ENCODE data around the gene GRAMD2A. TPM values are rescaled to one million over a fixed set of nuclear protein-coding genes. Genes with fewer than 3 reads are reported as not detected.

GRAMD2A gene
- total and polyA plus RNA-seq, 4 donors = 4.0 to 25.2 (median 10.7) TPM

DNA sequence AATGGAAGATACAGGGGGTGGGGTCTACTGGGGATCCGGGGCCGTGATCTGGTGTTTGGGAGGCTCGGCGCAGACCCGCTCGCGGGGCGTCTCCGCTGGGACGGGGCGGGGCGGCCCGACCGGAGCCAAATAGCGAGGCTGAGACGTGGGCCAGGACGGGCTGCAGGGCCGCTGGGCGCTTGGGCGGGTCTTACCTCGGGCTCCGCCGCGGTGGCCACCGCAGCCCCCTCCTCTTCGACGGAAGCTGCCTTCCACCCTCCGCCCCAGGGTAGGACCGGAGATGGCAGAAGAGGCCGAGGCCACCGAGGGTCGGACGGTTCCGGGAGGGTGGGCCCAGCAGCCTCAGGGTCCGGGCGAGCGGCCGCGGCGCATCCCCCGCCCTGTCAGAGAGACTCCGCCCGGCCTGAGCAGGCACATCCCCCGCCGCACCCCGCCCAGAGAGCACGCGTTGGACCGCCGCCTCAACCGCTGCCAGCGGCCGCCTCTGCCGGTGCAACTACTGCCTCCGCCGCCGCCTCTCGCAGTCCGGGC, 80.0 kb downstream of the GRAMD2A start:
- ATAC-seq (ENCODE audit: insufficient read depth, low FRiP score) (peak; percentile 82), DNase-seq (peak; percentile 89 to 90 (median 90))
- H3K4me3 ChIP-seq = peak overlapping the region; percentile 72
- H3K9ac ChIP-seq (ENCODE audit: insufficient read depth in 1 of 2, low read length in 2 of 2) = peak overlapping the region; percentile 82 to 97
- WGBS, 2 donors = 0% methylated on average over 36 to 59 of the region's 59 CpGs
- H3K27me3 ChIP-seq (ENCODE audit: control insufficient read depth in 3 of 3, insufficient read depth in 3 of 3, low read length in 2 of 3) = no peaks in the 10 kb centered on the region
- H3K27ac ChIP-seq (ENCODE audit: low read depth in 1 of 2, low read length in 1 of 2) = peak overlapping the region; percentile 93 to 96
- TF ChIP-seq, protein P1, sequence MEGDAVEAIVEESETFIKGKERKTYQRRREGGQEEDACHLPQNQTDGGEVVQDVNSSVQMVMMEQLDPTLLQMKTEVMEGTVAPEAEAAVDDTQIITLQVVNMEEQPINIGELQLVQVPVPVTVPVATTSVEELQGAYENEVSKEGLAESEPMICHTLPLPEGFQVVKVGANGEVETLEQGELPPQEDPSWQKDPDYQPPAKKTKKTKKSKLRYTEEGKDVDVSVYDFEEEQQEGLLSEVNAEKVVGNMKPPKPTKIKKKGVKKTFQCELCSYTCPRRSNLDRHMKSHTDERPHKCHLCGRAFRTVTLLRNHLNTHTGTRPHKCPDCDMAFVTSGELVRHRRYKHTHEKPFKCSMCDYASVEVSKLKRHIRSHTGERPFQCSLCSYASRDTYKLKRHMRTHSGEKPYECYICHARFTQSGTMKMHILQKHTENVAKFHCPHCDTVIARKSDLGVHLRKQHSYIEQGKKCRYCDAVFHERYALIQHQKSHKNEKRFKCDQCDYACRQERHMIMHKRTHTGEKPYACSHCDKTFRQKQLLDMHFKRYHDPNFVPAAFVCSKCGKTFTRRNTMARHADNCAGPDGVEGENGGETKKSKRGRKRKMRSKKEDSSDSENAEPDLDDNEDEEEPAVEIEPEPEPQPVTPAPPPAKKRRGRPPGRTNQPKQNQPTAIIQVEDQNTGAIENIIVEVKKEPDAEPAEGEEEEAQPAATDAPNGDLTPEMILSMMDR (IDR thresholded peaks at IDR 0.05; ENCODE audit: control extremely low read depth, extremely low read depth) = no peak
- H3K9me3 ChIP-seq (ENCODE audit: control insufficient read depth in 4 of 4, insufficient read depth in 3 of 4, low read length in 3 of 4) = no peaks in the 10 kb centered on the region
- H3K4me1 ChIP-seq (ENCODE audit: control insufficient read depth in 5 of 5, insufficient read depth in 5 of 5, low read length in 5 of 5) = peaks cover 0 to 48% (median 18%) of the 10 kb centered on the region in 5 donors
- H3K36me3 ChIP-seq (ENCODE audit: control insufficient read depth in 4 of 4, insufficient read depth in 4 of 4, low read length in 4 of 4) = peaks cover 0 to 8% (median 0%) of the 10 kb centered on the region in 4 donors

DNA sequence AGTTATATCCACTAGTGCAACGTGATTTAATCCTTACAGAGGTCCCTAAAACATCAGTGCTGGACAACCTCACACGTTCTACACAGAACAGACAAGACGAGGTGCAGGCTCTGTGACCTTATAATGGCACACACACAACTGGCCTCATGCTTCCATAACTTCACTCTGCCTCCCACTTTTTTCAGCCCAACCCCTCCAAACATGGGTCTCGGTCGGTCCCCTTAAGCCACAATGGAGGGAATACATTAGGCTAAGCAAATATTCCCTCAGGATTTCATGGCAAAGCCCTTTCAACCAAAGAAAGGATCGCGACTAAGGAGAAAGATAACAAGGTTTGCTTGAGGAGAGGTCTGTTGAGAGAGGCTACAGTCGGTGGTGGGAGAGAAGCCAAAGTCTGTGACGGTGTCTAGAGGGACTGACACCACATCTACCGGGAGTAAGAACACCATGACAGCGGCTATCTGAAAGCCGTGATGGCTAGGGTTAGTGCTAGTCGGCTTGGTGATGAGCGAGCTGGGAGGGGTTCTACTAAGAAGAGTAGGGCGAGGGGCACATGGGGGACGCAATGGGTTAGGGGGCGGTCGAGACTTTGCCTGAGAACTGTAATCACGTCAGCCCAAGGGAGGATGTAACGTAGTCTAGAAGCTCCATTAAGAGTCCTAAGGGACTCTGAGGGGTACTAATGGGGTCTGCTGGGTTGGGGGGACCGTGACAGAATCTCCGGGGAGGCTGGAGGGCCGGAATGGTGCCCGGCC, 80.7 kb downstream of the GRAMD2A start:
- DNase-seq = peak in 2 of 3 donors; percentile 67 to 81
- TF ChIP-seq, protein P1 (IDR thresholded peaks at IDR 0.05; ENCODE audit: control extremely low read depth, extremely low read depth) = no peak
- no peak for ATAC-seq (ENCODE audit: insufficient read depth, low FRiP score)
- H3K9me3 ChIP-seq (ENCODE audit: control insufficient read depth in 4 of 4, insufficient read depth in 3 of 4, low read length in 3 of 4) = no peaks in the 10 kb centered on the region
- H3K36me3 ChIP-seq (ENCODE audit: control insufficient read depth in 4 of 4, insufficient read depth in 4 of 4, low read length in 4 of 4) = peaks cover 0 to 8% (median 0%) of the 10 kb centered on the region in 4 donors
- peak overlapping the region; percentile 82 to 97 for H3K9ac ChIP-seq (ENCODE audit: insufficient read depth in 1 of 2, low read length in 2 of 2)
- H3K4me3 ChIP-seq = peak overlapping the region; percentile 72
- WGBS, 2 donors = 2 to 4% methylated on average over 24 of the region's 24 CpGs
- peaks cover 0 to 53% (median 18%) of the 10 kb centered on the region in 5 donors for H3K4me1 ChIP-seq (ENCODE audit: control insufficient read depth in 5 of 5, insufficient read depth in 5 of 5, low read length in 5 of 5)
- H3K27ac ChIP-seq (ENCODE audit: low read depth in 1 of 2, low read length in 1 of 2) = peak overlapping the region; percentile 93 to 96
- H3K27me3 ChIP-seq (ENCODE audit: control insufficient read depth in 3 of 3, insufficient read depth in 3 of 3, low read length in 2 of 3) = no peaks in the 10 kb centered on the region

DNA sequence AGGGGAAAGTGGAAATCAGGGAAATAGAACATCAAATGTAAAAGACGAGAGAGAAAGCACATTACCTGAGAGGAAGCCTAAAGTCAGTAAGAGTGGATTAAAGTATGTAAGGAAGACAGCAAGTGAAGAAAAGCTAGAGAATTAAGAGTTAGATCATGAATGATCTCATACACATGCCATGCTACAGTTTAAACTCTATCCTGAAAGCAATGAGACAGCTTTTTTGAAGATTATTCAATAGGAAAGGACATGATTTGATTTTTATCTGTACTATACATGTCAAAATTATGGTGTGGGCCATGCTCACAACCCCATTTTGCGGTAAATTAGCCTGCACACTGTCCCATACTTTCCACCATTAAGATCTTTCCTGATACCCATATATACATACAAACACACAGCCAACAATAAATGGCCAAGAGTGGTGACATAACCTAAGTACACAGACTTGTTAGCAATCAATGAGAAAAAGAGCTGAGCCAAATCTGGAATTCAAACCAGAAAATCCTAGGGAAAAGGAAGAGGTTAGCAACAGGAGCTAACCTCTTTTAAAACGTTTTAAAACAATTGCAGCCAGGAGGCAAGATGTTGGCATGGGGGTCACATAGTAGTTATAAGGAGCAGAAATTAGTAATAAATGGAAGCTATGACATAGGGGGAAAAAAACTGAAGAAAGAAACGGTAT, 84.1 kb downstream of the GRAMD2A start:
- H3K27ac ChIP-seq (ENCODE audit: low read depth in 1 of 2, low read length in 1 of 2) = no peak overlapping the region
- H3K4me3 ChIP-seq = no peak overlapping the region
- DNase-seq = no peak
- TF ChIP-seq, protein P1 (IDR thresholded peaks at IDR 0.05; ENCODE audit: control extremely low read depth, extremely low read depth) = no peak
- peak overlapping the region in 1 of 2 donors; percentile 19 for H3K9ac ChIP-seq (ENCODE audit: insufficient read depth in 1 of 2, low read length in 2 of 2)
- H3K27me3 ChIP-seq (ENCODE audit: control insufficient read depth in 3 of 3, insufficient read depth in 3 of 3, low read length in 2 of 3) = no peaks in the 10 kb centered on the region
- ATAC-seq (ENCODE audit: insufficient read depth, low FRiP score) = no peak
- WGBS, 2 donors = 76 to 84% methylated on average over 4 of the region's 4 CpGs
- H3K4me1 ChIP-seq (ENCODE audit: control insufficient read depth in 5 of 5, insufficient read depth in 5 of 5, low read length in 5 of 5) = peaks cover 0 to 47% (median 11%) of the 10 kb centered on the region in 5 donors
- H3K36me3 ChIP-seq (ENCODE audit: control insufficient read depth in 4 of 4, insufficient read depth in 4 of 4, low read length in 4 of 4) = peaks cover 0 to 8% (median 0%) of the 10 kb centered on the region in 4 donors
- H3K9me3 ChIP-seq (ENCODE audit: control insufficient read depth in 4 of 4, insufficient read depth in 3 of 4, low read length in 3 of 4) = no peaks in the 10 kb centered on the region

Data from lung (tissue), 12 donors.